Fibroblast of lung (primary cell): ENCODE results near the gene ZBTB40.

Source experiments
- EZH2 ChIP-seq: IDR thresholded peaks from 2 replicates; pipeline ENCODE4 v1.5.1; 2012; ENCODE audit warnings: low read length, control low read depth, mild to moderate bottlenecking; ENCODE audit errors: missing control alignments
- TF ChIP-seq, protein P1 (sequence below), 2 donors: IDR thresholded peaks in 1 of 2; conservative IDR thresholded peaks in 1 of 2; 1 replicate in 1 of 2; 2 replicates in 1 of 2; pipeline ENCODE4 v1.5.1; 2011 to 2012; ENCODE audit warnings: low read length in 2 of 2, control low read depth in 1 of 2, inconsistent platforms in 1 of 2, low read depth in 1 of 2, mild to moderate bottlenecking in 1 of 2

DNA sequence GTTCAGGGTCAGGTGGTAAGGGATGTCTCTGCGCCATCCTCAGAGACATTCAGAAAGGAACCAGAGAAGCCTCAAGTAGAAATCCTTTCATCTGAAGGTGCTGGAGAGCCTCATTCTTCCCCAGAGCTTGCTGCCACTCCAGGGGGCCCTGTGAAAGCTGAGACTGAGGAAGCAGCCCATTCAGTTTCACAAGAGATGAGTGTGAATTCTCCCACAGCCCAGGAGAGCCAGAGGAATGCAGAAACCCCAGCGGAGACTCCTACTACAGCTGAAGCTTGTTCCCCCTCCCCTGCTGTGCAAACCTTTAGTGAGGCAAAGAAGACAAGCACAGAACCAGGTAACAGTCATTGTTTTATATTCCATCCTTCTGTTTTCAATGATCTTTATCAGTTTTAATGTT, 38.7 kb downstream of the ZBTB40 start:
- no peak for TF ChIP-seq EZH2
- TF ChIP-seq, protein P1, sequence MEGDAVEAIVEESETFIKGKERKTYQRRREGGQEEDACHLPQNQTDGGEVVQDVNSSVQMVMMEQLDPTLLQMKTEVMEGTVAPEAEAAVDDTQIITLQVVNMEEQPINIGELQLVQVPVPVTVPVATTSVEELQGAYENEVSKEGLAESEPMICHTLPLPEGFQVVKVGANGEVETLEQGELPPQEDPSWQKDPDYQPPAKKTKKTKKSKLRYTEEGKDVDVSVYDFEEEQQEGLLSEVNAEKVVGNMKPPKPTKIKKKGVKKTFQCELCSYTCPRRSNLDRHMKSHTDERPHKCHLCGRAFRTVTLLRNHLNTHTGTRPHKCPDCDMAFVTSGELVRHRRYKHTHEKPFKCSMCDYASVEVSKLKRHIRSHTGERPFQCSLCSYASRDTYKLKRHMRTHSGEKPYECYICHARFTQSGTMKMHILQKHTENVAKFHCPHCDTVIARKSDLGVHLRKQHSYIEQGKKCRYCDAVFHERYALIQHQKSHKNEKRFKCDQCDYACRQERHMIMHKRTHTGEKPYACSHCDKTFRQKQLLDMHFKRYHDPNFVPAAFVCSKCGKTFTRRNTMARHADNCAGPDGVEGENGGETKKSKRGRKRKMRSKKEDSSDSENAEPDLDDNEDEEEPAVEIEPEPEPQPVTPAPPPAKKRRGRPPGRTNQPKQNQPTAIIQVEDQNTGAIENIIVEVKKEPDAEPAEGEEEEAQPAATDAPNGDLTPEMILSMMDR (conservative IDR thresholded peaks at IDR 0.05 in 1 of 2, IDR thresholded peaks at IDR 0.05 in 1 of 2; ENCODE audit: low read depth in 1 of 2, low read length in 2 of 2), result no peak
